GM18858 (cell line): ENCODE results near the gene ASIP.
"Not testable (repeated sequence)": the region's sequence is repeated elsewhere in the genome, so short reads cannot be mapped to it uniquely, and the experiment has no call there.

Experiments
- ATAC-seq: cut with Tn5 transposase; IDR thresholded peaks from one replicate; pipeline ENCODE4 v1.9.1; 2021; ENCODE audit not compliant: unreplicated experiment

Gene ASIP, protein sequence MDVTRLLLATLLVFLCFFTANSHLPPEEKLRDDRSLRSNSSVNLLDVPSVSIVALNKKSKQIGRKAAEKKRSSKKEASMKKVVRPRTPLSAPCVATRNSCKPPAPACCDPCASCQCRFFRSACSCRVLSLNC

DNA sequence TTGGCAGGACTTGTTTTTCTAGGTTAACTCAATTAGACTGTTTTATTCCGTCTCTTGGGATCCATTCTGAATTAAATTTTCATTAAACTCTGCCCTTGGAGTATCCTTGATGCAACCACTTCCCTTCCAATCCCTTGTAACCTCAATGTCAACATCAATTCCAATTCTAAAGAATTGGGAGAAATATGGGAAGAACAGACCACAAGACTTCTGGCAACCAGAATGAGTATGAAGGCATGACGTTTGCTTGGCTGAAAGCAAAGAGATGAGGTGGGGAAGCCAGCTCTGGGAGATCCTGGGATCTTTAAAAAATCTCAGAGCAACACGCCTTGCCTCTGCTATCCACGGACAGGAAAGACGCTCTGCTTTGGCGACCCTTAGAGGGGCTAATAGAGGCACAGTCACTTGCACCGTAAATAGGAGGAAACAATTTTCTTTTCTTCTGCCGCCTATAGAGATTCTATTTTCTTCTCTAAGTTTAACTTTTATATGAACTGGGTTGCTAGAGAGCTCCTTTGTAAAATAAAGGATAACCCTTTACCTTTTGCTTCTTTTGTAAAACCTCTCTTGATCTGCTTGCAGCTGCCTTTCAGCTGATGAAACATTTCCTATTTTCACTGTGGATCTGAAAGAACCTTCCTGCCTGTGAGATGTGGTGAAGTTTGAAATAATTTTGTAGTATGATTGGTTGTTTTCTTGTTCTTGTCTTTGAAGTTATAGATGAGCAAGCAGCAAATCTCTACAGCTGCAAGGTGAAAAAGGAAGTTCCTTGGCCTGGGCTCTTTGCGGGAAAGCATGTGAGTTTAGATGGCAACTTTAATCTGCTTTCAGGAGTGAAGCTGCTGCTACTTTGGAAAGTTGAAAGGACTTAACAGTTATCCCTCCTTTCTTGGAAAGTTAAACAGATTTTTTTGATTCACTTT, at the start of gene ASIP:
ASIP (plus strand) TSS at position 731 of the 923 bp plus-strand sequence. CDS start 18,952 bp downstream, outside the sequence.
- ATAC-seq, result no peak

DNA sequence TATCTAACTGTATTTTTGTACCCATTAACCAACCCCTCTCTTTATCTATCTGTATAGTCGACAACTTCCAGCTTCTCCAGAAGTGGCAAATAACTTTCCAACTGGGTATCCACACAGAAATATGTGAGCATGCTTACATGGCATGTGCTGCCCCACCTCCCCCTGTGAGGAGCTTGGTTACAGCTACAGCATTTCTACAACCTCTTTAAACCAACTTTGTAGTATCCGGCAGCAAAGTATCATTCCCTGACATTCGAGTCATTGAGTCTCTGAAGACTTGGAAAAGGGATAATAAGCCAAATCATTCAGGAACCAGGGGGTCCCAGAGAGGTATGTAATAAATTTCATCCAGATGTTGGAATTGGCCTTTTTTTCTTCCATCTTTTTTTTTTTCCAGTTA, 48.2 kb upstream of the ASIP start:
- ATAC-seq, result no peak

DNA sequence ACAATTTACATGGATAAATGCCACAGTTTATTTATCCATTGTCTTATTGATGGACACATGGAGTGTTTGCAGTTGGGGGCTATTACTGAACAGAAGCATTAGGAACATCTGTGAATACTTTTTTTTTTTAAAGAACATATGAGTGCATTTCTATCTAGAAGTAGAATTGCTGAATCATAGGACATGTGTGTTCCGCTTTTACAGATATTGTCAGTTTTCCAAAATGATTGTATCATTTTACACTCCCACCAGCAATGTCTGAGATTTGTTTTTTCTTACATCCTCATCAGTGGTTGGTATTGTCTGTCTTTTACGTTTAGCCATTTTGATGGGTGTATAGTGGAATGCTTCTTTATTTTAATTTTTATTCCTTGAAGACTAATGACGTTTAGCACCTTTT, 42.0 kb upstream of the ASIP start:
- ATAC-seq, result no peak

DNA sequence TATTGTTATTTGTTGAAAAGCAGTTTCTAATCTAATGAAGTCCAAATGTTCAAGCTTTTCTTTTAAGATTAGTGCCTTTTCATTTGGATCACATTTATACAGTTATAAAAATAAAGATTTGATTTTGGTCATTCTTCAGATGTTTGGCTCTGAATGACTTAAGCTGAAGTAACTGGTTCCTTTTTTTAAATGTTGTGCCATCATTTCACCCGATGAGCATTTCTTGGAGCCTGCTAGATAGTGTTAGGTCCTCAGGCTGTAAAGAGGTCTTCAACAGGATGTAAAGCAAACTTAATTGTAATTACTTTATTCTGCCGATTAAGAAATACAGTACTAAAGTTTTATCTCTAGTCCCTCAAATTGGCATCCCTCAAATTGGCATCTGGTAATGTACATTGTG, 41.2 kb upstream of the ASIP start:
- ATAC-seq, result no peak

DNA sequence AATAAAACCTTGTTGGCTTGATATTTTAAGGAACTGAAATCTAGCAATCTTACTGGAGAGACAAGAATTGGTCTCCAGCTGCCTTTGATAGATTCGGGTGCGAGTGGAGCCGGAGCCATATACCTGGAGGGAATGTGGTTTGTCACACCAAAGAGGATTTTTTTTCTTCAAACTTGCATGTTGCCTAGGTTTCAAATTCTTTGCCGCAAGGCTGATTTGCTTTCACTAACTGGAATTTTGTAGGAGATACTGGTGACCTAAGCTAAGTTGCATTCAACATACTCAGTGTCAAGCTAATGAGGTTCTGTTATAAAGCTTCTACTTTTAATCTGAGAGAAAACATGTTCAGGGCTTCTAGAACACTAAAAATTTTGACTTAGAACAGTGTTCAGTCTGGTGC, 39.7 kb upstream of the ASIP start:
- no peak for ATAC-seq

DNA sequence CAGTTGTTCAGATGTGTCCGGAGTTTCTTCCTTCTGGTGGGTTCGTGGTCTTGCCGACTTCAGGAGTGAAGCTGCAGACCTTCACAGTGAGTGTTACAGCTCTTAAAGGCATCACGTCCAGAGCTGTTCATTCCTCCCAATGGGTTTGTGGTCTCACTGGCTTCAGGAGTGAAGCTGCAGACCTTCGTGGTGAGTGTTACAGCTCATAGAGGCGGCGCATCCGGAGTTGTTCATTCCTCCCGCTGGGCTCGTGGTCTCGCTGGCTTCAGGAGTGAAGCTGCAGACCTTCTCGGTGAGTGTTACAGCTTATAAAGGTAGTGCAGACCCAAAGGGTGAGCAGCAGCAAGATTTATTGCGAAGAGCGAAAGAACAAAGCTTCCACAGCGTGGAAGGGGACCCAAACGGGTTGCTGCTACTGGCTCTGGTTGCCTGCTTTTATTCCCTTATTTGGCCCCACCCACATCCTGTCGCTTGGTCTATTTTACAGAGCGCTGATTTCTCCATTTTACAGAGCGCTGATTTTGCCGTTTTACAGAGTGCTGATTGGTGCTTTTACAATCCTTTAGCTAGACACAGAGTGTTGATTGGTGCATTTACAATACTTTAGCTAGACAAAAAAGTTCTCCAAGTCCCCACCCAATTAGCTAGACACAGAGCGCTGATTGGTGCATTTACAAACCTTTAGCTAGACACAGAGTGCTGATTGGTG, 35.9 kb upstream of the ASIP start:
- not testable (repeated sequence) for ATAC-seq

DNA sequence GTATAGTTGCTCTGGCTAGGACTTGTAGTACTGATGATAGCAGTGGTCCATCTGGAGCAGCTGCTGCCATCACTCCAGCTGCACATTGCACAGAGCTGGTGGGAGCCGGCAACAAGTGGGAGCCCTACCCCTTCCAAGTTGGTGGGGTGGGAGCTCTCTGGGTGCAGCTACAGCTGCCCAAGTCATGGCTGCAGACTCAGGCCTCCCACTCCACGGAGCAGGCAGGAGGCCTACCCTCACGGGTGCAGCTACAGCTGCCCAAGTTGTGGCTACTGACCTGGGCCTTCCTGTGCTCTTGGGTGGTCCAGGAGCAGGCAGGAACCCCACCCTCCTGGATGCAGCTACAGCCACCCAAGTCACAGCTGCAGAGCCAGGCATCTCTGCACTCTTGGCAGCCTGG, 32.1 kb upstream of the ASIP start:
- no peak for ATAC-seq

DNA sequence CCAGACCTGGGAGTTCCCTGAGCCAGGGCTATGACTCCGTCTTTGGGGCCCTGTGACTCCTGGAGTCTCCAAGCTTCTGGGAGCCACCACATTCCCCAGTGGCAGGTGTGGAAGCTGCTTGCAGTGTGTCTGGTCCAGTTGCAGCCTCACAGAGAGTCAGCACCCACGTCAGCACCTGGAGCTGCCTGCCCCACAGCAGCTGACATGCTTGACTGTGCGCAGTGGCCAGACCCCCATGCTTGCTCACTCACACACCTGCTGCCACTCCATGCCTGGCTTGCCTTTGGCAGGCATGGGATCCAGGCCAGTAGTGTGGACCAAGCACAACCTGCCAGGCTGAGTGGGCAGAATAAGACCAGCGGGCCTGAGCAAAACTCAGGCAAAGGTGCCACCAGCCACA, 31.0 kb upstream of the ASIP start:
- ATAC-seq, result no peak

DNA sequence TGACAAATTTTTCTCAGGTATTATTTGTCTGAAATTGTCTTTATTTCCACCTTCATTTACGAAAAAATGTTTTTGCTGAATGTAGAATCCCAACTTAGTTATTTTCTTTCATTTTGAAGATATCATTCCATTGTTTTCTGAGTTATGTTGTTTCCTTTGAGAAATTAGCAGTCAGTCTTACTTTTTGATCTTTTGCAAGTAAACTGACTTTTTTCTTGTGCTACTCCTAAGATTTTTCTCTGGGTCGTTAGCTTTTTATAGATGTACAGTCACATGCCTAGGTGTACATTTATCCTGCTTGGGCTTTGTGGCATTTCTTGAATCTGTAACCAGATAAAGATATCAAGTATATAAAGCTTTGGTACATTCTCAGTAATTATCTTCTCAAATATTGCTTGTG, 29.6 kb upstream of the ASIP start:
- ATAC-seq, result no peak

DNA sequence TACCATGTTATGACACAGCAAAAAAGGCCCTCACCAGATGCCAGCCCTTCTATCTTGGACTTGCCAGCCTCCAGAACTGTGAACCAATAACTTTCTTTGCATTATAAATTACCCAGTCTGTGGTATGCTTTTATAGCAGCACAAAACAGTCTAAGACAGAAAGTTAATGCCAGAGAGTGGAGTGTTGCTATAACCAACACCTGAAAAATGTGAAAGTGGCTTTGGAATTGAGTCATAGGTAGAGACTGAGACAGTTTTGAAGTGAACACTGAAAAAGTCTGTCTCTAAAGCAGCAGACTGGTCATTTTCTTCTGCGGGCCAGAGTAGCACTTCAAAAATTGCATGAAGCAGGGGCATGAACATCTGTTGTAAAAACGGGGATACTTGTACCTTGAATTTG, 28.0 kb upstream of the ASIP start:
- ATAC-seq, result no peak

DNA sequence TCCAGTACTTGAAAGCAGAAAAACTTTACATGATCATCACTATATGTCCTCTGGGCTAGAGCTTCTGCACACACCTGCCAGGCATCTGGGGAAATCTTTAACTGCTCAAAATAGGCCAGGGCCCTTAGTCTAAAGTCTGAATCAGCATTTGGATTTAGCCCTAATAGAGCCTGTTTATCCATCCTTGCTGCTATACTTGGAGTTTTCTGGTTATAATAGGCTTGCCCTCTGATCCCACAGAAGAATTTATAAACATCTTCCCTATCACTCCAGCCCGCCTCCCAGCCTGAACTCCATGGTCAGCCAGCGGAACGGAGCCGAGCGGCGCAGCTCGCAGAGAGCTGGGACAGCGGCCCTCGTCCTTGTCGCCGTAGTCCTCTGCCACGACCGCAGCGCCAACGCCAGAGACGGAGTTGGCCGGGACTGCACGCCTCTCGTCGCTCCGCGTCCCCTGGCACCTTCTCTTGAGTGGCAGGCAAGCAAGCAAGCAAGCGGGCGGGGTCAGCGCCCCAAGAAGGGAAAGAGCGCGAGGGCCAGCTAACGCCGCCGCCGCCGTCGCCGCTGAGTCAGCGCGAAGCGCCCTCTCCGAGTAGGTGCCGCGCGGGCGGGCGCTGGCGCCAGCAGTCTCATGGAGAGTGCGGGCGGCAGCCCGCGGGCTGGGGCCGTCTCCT, 25.4 kb upstream of the ASIP start:
- no peak for ATAC-seq

DNA sequence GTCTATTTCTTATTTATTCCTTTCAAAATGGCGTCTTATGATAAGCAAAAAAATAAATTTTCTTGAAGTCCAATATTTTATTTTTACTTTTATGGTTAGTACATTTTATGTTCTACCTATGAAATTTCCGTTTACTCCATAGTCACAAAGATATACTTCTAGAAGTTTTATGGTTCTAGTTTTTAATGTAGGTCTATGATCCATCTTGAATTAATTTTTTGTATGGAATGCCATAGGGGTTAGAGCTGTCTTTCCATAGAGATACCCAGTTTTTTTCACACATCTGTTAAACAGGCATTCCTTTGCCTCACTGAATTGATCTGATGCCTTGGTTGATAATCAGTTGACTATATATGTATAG, 24.9 kb upstream of the ASIP start:
- ATAC-seq, result no peak

DNA sequence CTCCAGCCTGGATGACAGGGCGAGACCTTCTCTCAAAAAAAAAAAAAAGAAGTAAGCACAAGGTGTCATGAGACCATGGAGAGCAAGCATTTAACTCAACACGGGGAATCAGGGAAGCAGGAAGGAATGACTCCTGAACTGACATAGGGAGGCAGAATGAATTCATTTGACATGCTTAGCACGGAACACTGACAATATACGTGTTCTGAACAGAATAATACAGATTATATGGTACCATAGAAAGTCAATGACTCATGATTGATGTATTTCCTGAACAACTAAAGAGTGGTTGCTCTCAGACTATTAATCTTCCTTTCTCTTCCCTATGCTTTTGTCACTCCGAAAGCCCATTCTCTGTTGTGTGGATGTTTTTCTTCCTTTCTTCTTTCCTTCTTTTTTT, 20.7 kb upstream of the ASIP start:
- ATAC-seq, result no peak

DNA sequence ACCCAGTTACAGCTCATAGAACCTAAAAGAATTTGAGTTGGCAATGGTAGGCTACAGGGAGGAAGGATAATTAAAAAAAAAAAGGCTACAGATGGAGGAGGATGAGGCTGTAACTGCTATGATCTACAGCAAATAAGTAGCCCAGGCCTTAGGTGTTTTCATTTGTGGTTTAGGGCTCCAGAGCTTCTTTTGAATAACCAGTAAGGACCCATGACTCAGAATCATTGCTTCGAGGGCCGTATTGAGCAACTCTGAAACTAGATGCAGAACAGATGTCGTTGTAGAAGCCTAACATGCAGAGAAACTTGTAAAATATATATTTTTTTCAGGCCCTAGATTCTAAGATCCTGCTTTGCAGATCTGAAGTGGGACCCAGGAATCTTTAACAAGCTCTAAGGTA, 19.0 kb upstream of the ASIP start:
- ATAC-seq, result no peak

DNA sequence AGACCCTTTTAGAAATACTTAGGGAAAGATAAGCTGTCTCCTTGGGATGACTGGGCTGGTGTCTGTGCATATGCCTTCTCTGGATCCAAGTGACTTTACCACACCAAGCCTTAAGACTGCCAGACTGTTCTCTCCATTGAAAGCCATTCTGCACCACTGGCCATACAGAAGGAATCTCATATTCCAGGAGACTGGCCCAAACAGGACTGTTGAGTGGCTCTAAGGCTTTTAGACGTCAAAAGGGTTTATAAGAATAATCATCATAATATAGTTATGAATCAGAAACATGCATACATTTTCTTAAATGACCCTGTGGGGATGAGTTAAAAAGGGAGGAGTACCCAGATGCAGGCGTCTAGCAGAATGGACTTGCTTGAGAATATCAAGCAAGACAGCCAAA, 17.0 kb upstream of the ASIP start:
- ATAC-seq, result not testable (repeated sequence)

DNA sequence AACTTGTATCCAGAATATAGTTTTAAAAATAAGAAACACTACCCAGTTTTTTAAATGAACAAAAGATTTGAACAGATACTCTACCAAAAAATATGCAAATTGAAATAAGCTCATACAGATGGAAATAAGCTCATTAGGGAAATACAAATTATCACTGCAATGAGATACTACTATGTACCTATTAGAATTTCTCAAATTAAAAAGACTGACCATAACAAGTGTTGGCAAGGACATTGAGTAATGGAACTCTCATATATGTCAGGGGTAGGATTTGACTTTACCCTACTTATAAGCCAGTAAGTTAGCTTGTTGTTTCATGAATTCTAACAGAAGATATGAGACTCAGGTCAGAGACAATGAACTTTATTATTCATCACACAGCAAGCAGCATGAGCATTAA, 9.6 kb upstream of the ASIP start:
- ATAC-seq, result no peak

DNA sequence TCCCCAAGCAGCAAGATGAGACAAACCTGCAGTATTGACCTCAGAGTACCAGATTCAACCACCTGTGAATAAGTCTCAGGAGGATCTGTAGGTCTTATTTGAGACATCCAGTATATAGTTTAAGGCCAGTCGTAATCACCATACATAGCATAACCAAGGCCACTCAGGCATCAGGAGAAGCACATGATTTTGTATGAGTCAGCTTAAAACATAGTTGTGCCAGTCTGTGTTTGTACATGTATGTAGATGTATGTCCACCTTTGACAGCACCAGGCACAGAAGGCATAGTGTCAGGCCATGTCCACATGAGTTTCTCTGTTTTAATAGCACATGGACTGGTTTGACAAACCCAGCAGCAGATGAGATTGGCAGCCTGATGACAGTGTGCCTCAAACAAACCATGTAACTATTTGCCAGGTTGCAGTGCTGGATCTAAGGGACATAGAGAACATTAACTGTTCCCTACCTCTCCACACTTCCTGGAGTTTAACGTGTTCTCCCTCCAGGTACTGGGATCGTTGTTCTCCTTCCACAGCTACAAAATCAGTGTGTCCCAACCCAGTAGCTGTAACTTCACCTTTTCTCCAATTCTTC, 8.6 kb upstream of the ASIP start:
- ATAC-seq, result no peak

DNA sequence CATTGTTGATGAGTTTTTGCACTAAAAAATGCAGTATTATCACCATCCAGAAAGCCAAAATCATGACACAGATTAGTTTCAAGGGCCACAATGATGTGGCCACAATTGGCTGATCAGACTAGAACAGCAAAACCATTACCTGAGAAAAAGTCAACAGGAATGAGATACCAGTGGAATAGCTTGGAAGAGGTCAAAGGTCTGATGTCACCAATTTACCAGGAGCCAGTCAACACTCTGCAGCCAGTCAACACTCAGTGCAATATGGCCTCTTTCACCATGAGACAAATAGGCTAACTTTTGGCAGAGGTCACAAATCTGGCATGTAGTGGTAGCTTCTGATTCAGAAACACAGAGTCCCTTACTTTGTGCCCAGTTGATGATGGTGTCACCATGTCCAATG, 7.5 kb upstream of the ASIP start:
- ATAC-seq, result no peak

DNA sequence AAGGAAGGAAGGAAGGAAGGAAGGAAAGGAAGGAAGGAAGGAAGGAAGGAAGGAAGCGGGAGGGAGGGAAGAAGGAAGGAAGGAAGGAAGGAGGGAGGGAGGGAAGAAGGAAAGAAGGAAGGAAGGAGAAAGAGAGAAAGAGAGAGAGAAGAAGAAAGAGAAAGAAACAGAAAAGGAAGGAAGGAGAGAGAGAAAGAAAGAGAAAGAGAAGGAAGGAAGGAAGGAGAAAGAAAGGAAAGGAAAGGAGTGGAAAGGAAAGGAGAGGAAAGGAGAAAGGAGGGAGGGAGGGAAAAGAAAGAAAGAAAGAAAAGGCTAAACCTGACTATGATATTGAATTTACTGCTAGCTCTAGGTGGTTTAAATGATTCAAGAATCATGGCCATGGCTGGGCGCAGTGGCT, 5.3 kb upstream of the ASIP start:
- no peak for ATAC-seq

DNA sequence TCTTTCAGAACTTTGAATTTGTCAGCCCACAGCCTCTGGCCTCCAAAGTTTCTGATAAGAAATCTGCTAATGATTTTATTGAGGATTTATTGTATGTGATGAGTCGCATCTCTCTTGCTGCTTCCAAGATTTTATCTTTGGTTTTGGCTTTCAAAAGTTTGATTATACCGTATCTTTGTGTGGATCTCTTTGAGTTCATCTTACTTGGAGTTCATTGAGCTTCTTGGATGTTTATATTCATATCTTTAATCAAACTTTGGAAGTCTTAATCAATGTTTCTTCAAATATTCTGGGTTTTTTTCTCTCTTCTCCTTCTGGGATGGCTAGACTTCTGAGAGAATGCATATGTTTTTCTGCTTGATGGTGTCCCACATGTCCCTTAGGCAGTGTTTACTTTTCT, 3.3 kb upstream of the ASIP start:
- no peak for ATAC-seq

DNA sequence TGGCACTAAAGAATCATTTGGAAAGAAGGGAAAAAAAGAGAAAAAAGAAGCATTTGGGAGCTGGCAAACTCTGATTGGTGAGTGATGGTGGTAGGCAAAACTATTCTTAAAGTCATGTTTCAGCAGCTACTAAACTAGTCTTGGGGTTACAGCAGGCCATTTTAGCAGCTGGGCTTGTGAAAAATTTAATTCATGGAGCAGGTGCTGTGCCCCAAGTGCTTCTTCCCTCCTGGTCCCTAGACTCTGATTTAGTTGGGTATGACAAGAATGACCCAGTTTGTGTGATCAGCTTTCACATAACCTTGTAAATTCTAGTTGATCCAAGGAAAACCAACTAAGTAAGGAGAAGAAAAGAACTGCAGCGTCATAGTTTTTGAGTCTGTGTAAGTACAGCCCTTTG, 1.1 kb upstream of the ASIP start:
- no peak for ATAC-seq
